Measurements from ENCODE around the gene FOXC1.

The FOXC1 gene

GRCh38 chr6:1584146-1584545 is 25.6 kb upstream of the FOXC1 start:
- Histone ChIP-seq H3K4me3 (ENCODE audit: low read depth in 1 of 2, low read length in 2 of 2) (no peak overlapping the region), H3K9ac (ENCODE audit: low read depth in 1 of 2, low read length in 2 of 2) (no peak overlapping the region), H3K4me1 (ENCODE audit: control insufficient read depth in 1 of 2, insufficient read depth in 2 of 2, low read length in 2 of 2) (peaks cover 0 to 6% of the 10 kb centered on the region in 2 donors), H3K9me3 (ENCODE audit: control insufficient read depth in 1 of 2, low read length in 2 of 2) (no peaks in the 10 kb centered on the region), H3K27me3 (ENCODE audit: control insufficient read depth in 1 of 2, insufficient read depth in 2 of 2, low read length in 2 of 2) (peaks cover 0 to 7% of the 10 kb centered on the region in 2 donors), H3K36me3 (ENCODE audit: control insufficient read depth in 1 of 2, insufficient read depth in 2 of 2, low read length in 2 of 2) (no peaks in the 10 kb centered on the region), H3K27ac (ENCODE audit: low read depth, low read length) (no peak overlapping the region)

GRCh38 chr6:1584996-1585668 is 24.6 kb upstream of the FOXC1 start:
- H3K27me3 ChIP-seq (ENCODE audit: control insufficient read depth in 1 of 2, insufficient read depth in 2 of 2, low read length in 2 of 2), result peaks cover 0 to 4% of the 10 kb centered on the region in 2 donors
- H3K9ac ChIP-seq (ENCODE audit: low read depth in 1 of 2, low read length in 2 of 2), result no peak overlapping the region
- peaks cover 0 to 10% of the 10 kb centered on the region in 2 donors for H3K4me1 ChIP-seq (ENCODE audit: control insufficient read depth in 1 of 2, insufficient read depth in 2 of 2, low read length in 2 of 2)
- H3K4me3 ChIP-seq (ENCODE audit: low read depth in 1 of 2, low read length in 2 of 2), result no peak overlapping the region
- no peaks in the 10 kb centered on the region for H3K9me3 ChIP-seq (ENCODE audit: control insufficient read depth in 1 of 2, low read length in 2 of 2)
- H3K27ac ChIP-seq (ENCODE audit: low read depth, low read length), result no peak overlapping the region
- H3K36me3 ChIP-seq (ENCODE audit: control insufficient read depth in 1 of 2, insufficient read depth in 2 of 2, low read length in 2 of 2), result no peaks in the 10 kb centered on the region

- Histone ChIP-seq H3K36me3 (ENCODE audit: control insufficient read depth in 1 of 2, insufficient read depth in 2 of 2, low read length in 2 of 2) (no peaks in the 10 kb centered on the region), H3K27me3 (ENCODE audit: control insufficient read depth in 1 of 2, insufficient read depth in 2 of 2, low read length in 2 of 2) (peaks cover 0 to 2% of the 10 kb centered on the region in 2 donors), H3K27ac (ENCODE audit: low read depth, low read length) (no peak overlapping the region), H3K4me1 (ENCODE audit: control insufficient read depth in 1 of 2, insufficient read depth in 2 of 2, low read length in 2 of 2) (peaks cover 0 to 10% of the 10 kb centered on the region in 2 donors), H3K9me3 (ENCODE audit: control insufficient read depth in 1 of 2, low read length in 2 of 2) (no peaks in the 10 kb centered on the region), H3K4me3 (ENCODE audit: low read depth in 1 of 2, low read length in 2 of 2) (no peak overlapping the region), H3K9ac (ENCODE audit: low read depth in 1 of 2, low read length in 2 of 2) (no peak overlapping the region)
Measured at GRCh38 chr6:1585669-1586049, 24.1 kb upstream of the FOXC1 start.

GRCh38 chr6:1586256-1586655 is 23.5 kb upstream of the FOXC1 start:
- H3K9ac ChIP-seq (ENCODE audit: low read depth in 1 of 2, low read length in 2 of 2), result no peak overlapping the region
- H3K4me1 ChIP-seq (ENCODE audit: control insufficient read depth in 1 of 2, insufficient read depth in 2 of 2, low read length in 2 of 2), result peaks cover 0 to 10% of the 10 kb centered on the region in 2 donors
- H3K4me3 ChIP-seq (ENCODE audit: low read depth in 1 of 2, low read length in 2 of 2), result no peak overlapping the region
- no peak overlapping the region for H3K27ac ChIP-seq (ENCODE audit: low read depth, low read length)
- H3K9me3 ChIP-seq (ENCODE audit: control insufficient read depth in 1 of 2, low read length in 2 of 2), result no peaks in the 10 kb centered on the region
- no peaks in the 10 kb centered on the region for H3K27me3 ChIP-seq (ENCODE audit: control insufficient read depth in 1 of 2, insufficient read depth in 2 of 2, low read length in 2 of 2)
- H3K36me3 ChIP-seq (ENCODE audit: control insufficient read depth in 1 of 2, insufficient read depth in 2 of 2, low read length in 2 of 2), result no peaks in the 10 kb centered on the region

GRCh38 chr6:1586861-1587450 is 22.8 kb upstream of the FOXC1 start:
- no peaks in the 10 kb centered on the region for H3K27me3 ChIP-seq (ENCODE audit: control insufficient read depth in 1 of 2, insufficient read depth in 2 of 2, low read length in 2 of 2)
- H3K9me3 ChIP-seq (ENCODE audit: control insufficient read depth in 1 of 2, low read length in 2 of 2), result no peaks in the 10 kb centered on the region
- no peaks in the 10 kb centered on the region for H3K36me3 ChIP-seq (ENCODE audit: control insufficient read depth in 1 of 2, insufficient read depth in 2 of 2, low read length in 2 of 2)
- H3K4me3 ChIP-seq (ENCODE audit: low read depth in 1 of 2, low read length in 2 of 2), result no peak overlapping the region
- no peak overlapping the region for H3K27ac ChIP-seq (ENCODE audit: low read depth, low read length)
- no peak overlapping the region for H3K9ac ChIP-seq (ENCODE audit: low read depth in 1 of 2, low read length in 2 of 2)
- H3K4me1 ChIP-seq (ENCODE audit: control insufficient read depth in 1 of 2, insufficient read depth in 2 of 2, low read length in 2 of 2), result peaks cover 0 to 10% of the 10 kb centered on the region in 2 donors

- H3K4me3 ChIP-seq (ENCODE audit: low read depth in 1 of 2, low read length in 2 of 2), result no peak overlapping the region
- H3K27ac ChIP-seq (ENCODE audit: low read depth, low read length), result no peak overlapping the region
Measured at GRCh38 chr6:1587546-1587945, 22.2 kb upstream of the FOXC1 start.

GRCh38 chr6:1587977-1588376 is 21.7 kb upstream of the FOXC1 start:
- no peak overlapping the region for H3K9ac ChIP-seq (ENCODE audit: low read depth in 1 of 2, low read length in 2 of 2)
- no peaks in the 10 kb centered on the region for H3K27me3 ChIP-seq (ENCODE audit: control insufficient read depth in 1 of 2, insufficient read depth in 2 of 2, low read length in 2 of 2)
- H3K36me3 ChIP-seq (ENCODE audit: control insufficient read depth in 1 of 2, insufficient read depth in 2 of 2, low read length in 2 of 2), result no peaks in the 10 kb centered on the region
- no peak overlapping the region for H3K4me3 ChIP-seq (ENCODE audit: low read depth in 1 of 2, low read length in 2 of 2)
- no peak overlapping the region for H3K27ac ChIP-seq (ENCODE audit: low read depth, low read length)
- H3K4me1 ChIP-seq (ENCODE audit: control insufficient read depth in 1 of 2, insufficient read depth in 2 of 2, low read length in 2 of 2), result peaks cover 0 to 10% of the 10 kb centered on the region in 2 donors
- H3K9me3 ChIP-seq (ENCODE audit: control insufficient read depth in 1 of 2, low read length in 2 of 2), result no peaks in the 10 kb centered on the region

More at GRCh38 chr6:1587546-1587945, 22.2 kb upstream of the FOXC1 start:
- H3K9me3 ChIP-seq (ENCODE audit: control insufficient read depth in 1 of 2, low read length in 2 of 2), result no peaks in the 10 kb centered on the region
- no peak overlapping the region for H3K9ac ChIP-seq (ENCODE audit: low read depth in 1 of 2, low read length in 2 of 2)
- H3K4me1 ChIP-seq (ENCODE audit: control insufficient read depth in 1 of 2, insufficient read depth in 2 of 2, low read length in 2 of 2), result peaks cover 0 to 10% of the 10 kb centered on the region in 2 donors
- no peaks in the 10 kb centered on the region for H3K36me3 ChIP-seq (ENCODE audit: control insufficient read depth in 1 of 2, insufficient read depth in 2 of 2, low read length in 2 of 2)
- H3K27me3 ChIP-seq (ENCODE audit: control insufficient read depth in 1 of 2, insufficient read depth in 2 of 2, low read length in 2 of 2), result no peaks in the 10 kb centered on the region

GRCh38 chr6:1589208-1589607 is 20.5 kb upstream of the FOXC1 start:
- Histone ChIP-seq H3K9ac (ENCODE audit: low read depth in 1 of 2, low read length in 2 of 2) (no peak overlapping the region), H3K4me1 (ENCODE audit: control insufficient read depth in 1 of 2, insufficient read depth in 2 of 2, low read length in 2 of 2) (peaks cover 0 to 10% of the 10 kb centered on the region in 2 donors), H3K27ac (ENCODE audit: low read depth, low read length) (no peak overlapping the region), H3K36me3 (ENCODE audit: control insufficient read depth in 1 of 2, insufficient read depth in 2 of 2, low read length in 2 of 2) (no peaks in the 10 kb centered on the region), H3K4me3 (ENCODE audit: low read depth in 1 of 2, low read length in 2 of 2) (no peak overlapping the region), H3K27me3 (ENCODE audit: control insufficient read depth in 1 of 2, insufficient read depth in 2 of 2, low read length in 2 of 2) (peaks cover 0 to 2% of the 10 kb centered on the region in 2 donors), H3K9me3 (ENCODE audit: control insufficient read depth in 1 of 2, low read length in 2 of 2) (no peaks in the 10 kb centered on the region)

- H3K9ac ChIP-seq (ENCODE audit: low read depth in 1 of 2, low read length in 2 of 2), result no peak overlapping the region
- no peaks in the 10 kb centered on the region for H3K9me3 ChIP-seq (ENCODE audit: control insufficient read depth in 1 of 2, low read length in 2 of 2)
- no peak overlapping the region for H3K4me3 ChIP-seq (ENCODE audit: low read depth in 1 of 2, low read length in 2 of 2)
- no peaks in the 10 kb centered on the region for H3K36me3 ChIP-seq (ENCODE audit: control insufficient read depth in 1 of 2, insufficient read depth in 2 of 2, low read length in 2 of 2)
- H3K4me1 ChIP-seq (ENCODE audit: control insufficient read depth in 1 of 2, insufficient read depth in 2 of 2, low read length in 2 of 2), result peaks cover 0 to 10% of the 10 kb centered on the region in 2 donors
- H3K27ac ChIP-seq (ENCODE audit: low read depth, low read length), result no peak overlapping the region
- H3K27me3 ChIP-seq (ENCODE audit: control insufficient read depth in 1 of 2, insufficient read depth in 2 of 2, low read length in 2 of 2), result peaks cover 2 to 13% of the 10 kb centered on the region in 2 donors
Measured at GRCh38 chr6:1590580-1590979, 19.1 kb upstream of the FOXC1 start.

GRCh38 chr6:1591243-1591642 is 18.5 kb upstream of the FOXC1 start:
- Histone ChIP-seq H3K9ac (ENCODE audit: low read depth in 1 of 2, low read length in 2 of 2) (no peak overlapping the region), H3K9me3 (ENCODE audit: control insufficient read depth in 1 of 2, low read length in 2 of 2) (no peaks in the 10 kb centered on the region), H3K27me3 (ENCODE audit: control insufficient read depth in 1 of 2, insufficient read depth in 2 of 2, low read length in 2 of 2) (peaks cover 8 to 16% of the 10 kb centered on the region in 2 donors), H3K4me3 (ENCODE audit: low read depth in 1 of 2, low read length in 2 of 2) (no peak overlapping the region), H3K27ac (ENCODE audit: low read depth, low read length) (no peak overlapping the region), H3K36me3 (ENCODE audit: control insufficient read depth in 1 of 2, insufficient read depth in 2 of 2, low read length in 2 of 2) (no peaks in the 10 kb centered on the region), H3K4me1 (ENCODE audit: control insufficient read depth in 1 of 2, insufficient read depth in 2 of 2, low read length in 2 of 2) (peaks cover 0 to 10% of the 10 kb centered on the region in 2 donors)

Data from duodenal mucosa (tissue), 2 donors.